NCI-H2029 treated with DMSO at 0.1 percent for 48 hours (cell line): ENCODE data around the gene ABCA13.

Source experiments
- DNase-seq: peaks from one replicate; lab custom pipeline; 2025; lab: John Stamatoyannopoulos, UW

Gene ABCA13

GRCh38 chr7:48381571-48381970 is 210.3 kb downstream of the ABCA13 start:
- DNase-seq: no peak

- no peak for DNase-seq
These were observed 213.0 kb downstream of the ABCA13 start for GRCh38 chr7:48384180-48384752.

GRCh38 chr7:48387932-48388331 is 216.7 kb downstream of the ABCA13 start:
- no peak for DNase-seq

- no peak for DNase-seq
These were observed 217.7 kb downstream of the ABCA13 start for GRCh38 chr7:48388911-48389310.

- no peak for DNase-seq
These were observed 218.7 kb downstream of the ABCA13 start for GRCh38 chr7:48389977-48390376.

- no peak for DNase-seq
These were observed 219.4 kb downstream of the ABCA13 start for GRCh38 chr7:48390388-48391327.

GRCh38 chr7:48398191-48398590 is 226.9 kb downstream of the ABCA13 start:
- DNase-seq: no peak

GRCh38 chr7:48402721-48403120 is 231.5 kb downstream of the ABCA13 start:
- no peak for DNase-seq

- DNase-seq: no peak
These were observed 237.5 kb downstream of the ABCA13 start for GRCh38 chr7:48408731-48409130.

- DNase-seq: no peak
These were observed 240.4 kb downstream of the ABCA13 start for GRCh38 chr7:48411619-48412018.

- DNase-seq: no peak
These were observed 242.9 kb downstream of the ABCA13 start for GRCh38 chr7:48414011-48414732.

GRCh38 chr7:48416327-48416908 is 245.2 kb downstream of the ABCA13 start:
- DNase-seq: no peak

GRCh38 chr7:48419401-48419800 is 248.1 kb downstream of the ABCA13 start:
- DNase-seq: no peak

GRCh38 chr7:48420206-48420605 is 248.9 kb downstream of the ABCA13 start:
- no peak for DNase-seq

GRCh38 chr7:48421357-48421756 is 250.1 kb downstream of the ABCA13 start:
- DNase-seq: no peak

- no peak for DNase-seq
These were observed 253.5 kb downstream of the ABCA13 start for GRCh38 chr7:48424731-48425130.

GRCh38 chr7:48426331-48426965 is 255.2 kb downstream of the ABCA13 start:
- no peak for DNase-seq

GRCh38 chr7:48426966-48427555 is 255.8 kb downstream of the ABCA13 start:
- no peak for DNase-seq

- DNase-seq: no peak
These were observed 256.4 kb downstream of the ABCA13 start for GRCh38 chr7:48427671-48428070.

GRCh38 chr7:48428091-48428684 is 256.9 kb downstream of the ABCA13 start:
- DNase-seq: no peak

GRCh38 chr7:48429117-48429516 is 257.9 kb downstream of the ABCA13 start:
- DNase-seq: no peak
